Dendritic cell treated with granulocyte-macrophage colony-stimulating factor and Interleukin-4, amounts not matched to agents 40 ng/mL and 50 ng/mL, for 4 days (primary cell): ENCODE measurements around the gene SCAF8.
"Not testable (repeated sequence)": the region's sequence is repeated elsewhere in the genome, so short reads cannot be mapped to it uniquely, and the experiment has no call there.

Experiments used
- H3K27ac Mint-ChIP-seq: one replicate; pipeline ENCODE4 v1.8.0; 2022; ENCODE audit warnings: mild to moderate bottlenecking, mixed read lengths
- H3K27me3 Mint-ChIP-seq: one replicate; pipeline ENCODE4 v1.8.0; 2022; ENCODE audit warnings: mild to moderate bottlenecking, mixed read lengths
- H3K36me3 Mint-ChIP-seq: one replicate; pipeline ENCODE4 v1.8.0; 2022; ENCODE audit warnings: low read depth, mixed read lengths
- H3K4me1 Mint-ChIP-seq: one replicate; pipeline ENCODE4 v1.8.0; 2022; ENCODE audit warnings: low read depth, mixed read lengths
- H3K4me3 Mint-ChIP-seq: one replicate; pipeline ENCODE4 v1.8.0; 2022; ENCODE audit warnings: mild to moderate bottlenecking, moderate library complexity, mixed read lengths
- H3K9me3 Mint-ChIP-seq: one replicate; pipeline ENCODE4 v1.8.0; 2022; ENCODE audit warnings: mixed read lengths
- intact Hi-C: fragments of 100-400 bp; cut with micrococcal nuclease; formaldehyde crosslinking; loops from one replicate; pipeline ENCODE4 v1.15.0; 2022

Gene SCAF8

GRCh38 chr6:154744029-154744745, 11.0 kb downstream of the SCAF8 start:
- Mint-ChIP-seq H3K36me3 (peaks cover 13% of the 10 kb centered on the region), H3K4me1 (peaks cover 21% of the 10 kb centered on the region)
- not testable (repeated sequence) for H3K4me3 Mint-ChIP-seq, H3K9me3 Mint-ChIP-seq, H3K27ac Mint-ChIP-seq, H3K27me3 Mint-ChIP-seq
- intact Hi-C loops: loop anchor here (5.0 kb wide), 1 partner anchor 33 kb away; no protein-coding TSS in a partner anchor

DNA sequence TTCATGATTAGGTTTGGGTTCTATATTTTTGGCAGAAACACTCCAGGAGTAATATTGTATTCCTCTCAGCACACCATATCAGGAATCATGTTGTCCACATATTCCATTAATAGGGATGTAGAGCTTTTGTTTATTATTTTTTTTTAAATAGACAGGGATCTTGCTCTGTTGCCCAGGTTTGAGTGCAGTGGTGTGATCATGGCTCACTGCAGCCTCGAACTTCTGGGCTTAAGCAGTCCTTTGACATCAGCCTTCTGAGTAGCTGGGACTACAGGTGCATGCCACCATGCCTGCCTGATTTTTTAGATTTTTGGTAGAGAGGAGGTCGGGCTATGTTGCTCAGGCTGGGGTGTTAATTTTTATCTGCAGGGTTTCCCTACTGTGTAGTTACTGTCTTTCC, 12.0 kb downstream of the SCAF8 start:
- Mint-ChIP-seq H3K36me3 (peaks cover 13% of the 10 kb centered on the region), H3K27me3 (no peaks in the 10 kb centered on the region), H3K27ac (no peak overlapping the region), H3K4me1 (peaks cover 27% of the 10 kb centered on the region), H3K9me3 (no peaks in the 10 kb centered on the region), H3K4me3 (no peak overlapping the region)
- intact Hi-C loops: no loop called here

- H3K4me3 Mint-ChIP-seq: no peak overlapping the region
- no peaks in the 10 kb centered on the region for H3K27me3 Mint-ChIP-seq
- peaks cover 7% of the 10 kb centered on the region for H3K36me3 Mint-ChIP-seq
- no peak overlapping the region for H3K27ac Mint-ChIP-seq
- peaks cover 25% of the 10 kb centered on the region for H3K4me1 Mint-ChIP-seq
- intact Hi-C loops: no loop called here
- H3K9me3 Mint-ChIP-seq: no peaks in the 10 kb centered on the region
Observed at GRCh38 chr6:154749341-154749740, 16.1 kb downstream of the SCAF8 start.

GRCh38 chr6:154751011-154751800, 18.0 kb downstream of the SCAF8 start:
- Mint-ChIP-seq H3K27ac (no peak overlapping the region), H3K9me3 (no peaks in the 10 kb centered on the region), H3K36me3 (peaks cover 7% of the 10 kb centered on the region), H3K4me3 (no peak overlapping the region), H3K4me1 (peaks cover 25% of the 10 kb centered on the region), H3K27me3 (no peaks in the 10 kb centered on the region)
- intact Hi-C loops: no loop called here

DNA sequence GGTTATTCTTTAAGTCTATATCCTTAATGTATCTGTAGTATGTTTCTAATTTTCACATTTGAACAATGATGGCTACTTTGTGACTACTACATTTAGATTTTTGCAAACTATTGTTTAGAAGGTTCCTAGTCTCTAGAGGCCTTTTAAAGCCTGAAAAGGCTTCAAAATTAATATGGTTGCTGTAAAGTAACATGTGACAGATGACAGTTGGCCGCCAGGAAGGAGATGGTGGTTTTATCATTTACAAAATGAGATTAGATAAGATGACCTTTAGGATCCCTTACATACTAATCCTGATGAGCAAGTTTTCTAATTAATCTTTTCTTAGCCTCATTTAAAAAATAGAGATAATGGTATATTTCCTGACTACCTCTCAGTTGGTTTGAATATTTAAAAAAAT, 18.8 kb downstream of the SCAF8 start:
- intact Hi-C loops: no loop called here
- Mint-ChIP-seq H3K27ac (no peak overlapping the region), H3K4me1 (peaks cover 25% of the 10 kb centered on the region), H3K4me3 (no peak overlapping the region), H3K36me3 (peaks cover 7% of the 10 kb centered on the region), H3K9me3 (no peaks in the 10 kb centered on the region), H3K27me3 (no peaks in the 10 kb centered on the region)

DNA sequence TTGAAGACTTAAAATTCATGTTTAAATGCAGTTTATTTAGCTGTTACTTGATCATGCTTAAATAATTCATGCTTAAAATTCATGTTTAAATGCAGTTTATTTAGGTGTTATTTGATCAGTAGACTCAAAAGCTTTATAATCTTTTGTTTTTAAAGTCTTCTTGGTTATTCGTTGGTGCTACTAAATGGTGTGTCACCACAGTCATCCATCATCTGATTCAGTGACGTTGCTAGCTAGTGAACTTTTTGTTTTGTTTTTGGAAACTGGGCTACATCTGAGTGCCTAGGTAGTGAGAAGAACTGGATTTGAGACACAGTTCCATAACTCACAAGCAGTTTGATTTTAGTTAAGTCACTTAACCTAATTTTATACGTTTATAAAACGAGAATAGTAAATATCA, 20.9 kb downstream of the SCAF8 start:
- Mint-ChIP-seq H3K4me3 (no peak overlapping the region), H3K36me3 (peaks cover 7% of the 10 kb centered on the region), H3K27ac (no peak overlapping the region), H3K9me3 (no peaks in the 10 kb centered on the region), H3K4me1 (peaks cover 43% of the 10 kb centered on the region), H3K27me3 (no peaks in the 10 kb centered on the region)
- intact Hi-C loops: no loop called here

GRCh38 chr6:154757352-154758050, 24.3 kb downstream of the SCAF8 start:
- Mint-ChIP-seq H3K36me3 (peaks cover 6% of the 10 kb centered on the region), H3K27me3 (no peaks in the 10 kb centered on the region), H3K9me3 (no peaks in the 10 kb centered on the region), H3K4me3 (no peak overlapping the region), H3K4me1 (peaks cover 26% of the 10 kb centered on the region), H3K27ac (peak overlapping the region; percentile 13)
- intact Hi-C loops: no loop called here

DNA sequence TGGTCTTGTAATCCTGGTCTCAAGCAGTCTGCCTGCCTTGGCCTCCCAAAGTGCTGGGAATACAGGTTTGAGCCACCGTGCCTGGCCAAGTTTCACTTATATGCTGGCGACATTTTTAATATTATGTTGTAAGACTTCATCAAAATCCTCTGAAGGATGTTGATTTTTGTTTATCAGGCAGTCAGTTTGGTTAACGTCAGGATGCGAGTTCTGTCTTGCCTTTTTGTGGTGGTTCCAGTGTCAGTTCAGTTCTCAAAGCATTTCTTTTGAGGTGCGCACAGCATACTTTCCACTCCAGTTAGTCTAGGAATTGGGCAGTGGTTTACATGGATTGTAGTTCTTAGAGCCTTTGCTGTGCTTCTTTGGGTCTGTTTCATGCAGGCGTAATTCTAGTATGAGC, 24.9 kb downstream of the SCAF8 start:
- no peaks in the 10 kb centered on the region for H3K27me3 Mint-ChIP-seq
- peaks cover 6% of the 10 kb centered on the region for H3K36me3 Mint-ChIP-seq
- no peaks in the 10 kb centered on the region for H3K9me3 Mint-ChIP-seq
- H3K27ac Mint-ChIP-seq: peak overlapping the region; percentile 13
- no peak overlapping the region for H3K4me3 Mint-ChIP-seq
- intact Hi-C loops: no loop called here
- peaks cover 26% of the 10 kb centered on the region for H3K4me1 Mint-ChIP-seq

- Mint-ChIP-seq H3K4me1 (peaks cover 36% of the 10 kb centered on the region), H3K36me3 (peaks cover 12% of the 10 kb centered on the region), H3K4me3 (no peak overlapping the region), H3K27me3 (no peaks in the 10 kb centered on the region), H3K9me3 (no peaks in the 10 kb centered on the region), H3K27ac (no peak overlapping the region)
- intact Hi-C loops: no loop called here
Observed at GRCh38 chr6:154763650-154764049, 30.4 kb downstream of the SCAF8 start.

- Mint-ChIP-seq H3K36me3 (peaks cover 15% of the 10 kb centered on the region), H3K27ac (no peak overlapping the region), H3K4me3 (no peak overlapping the region)
Observed at GRCh38 chr6:154765273-154765672, 32.1 kb downstream of the SCAF8 start.

DNA sequence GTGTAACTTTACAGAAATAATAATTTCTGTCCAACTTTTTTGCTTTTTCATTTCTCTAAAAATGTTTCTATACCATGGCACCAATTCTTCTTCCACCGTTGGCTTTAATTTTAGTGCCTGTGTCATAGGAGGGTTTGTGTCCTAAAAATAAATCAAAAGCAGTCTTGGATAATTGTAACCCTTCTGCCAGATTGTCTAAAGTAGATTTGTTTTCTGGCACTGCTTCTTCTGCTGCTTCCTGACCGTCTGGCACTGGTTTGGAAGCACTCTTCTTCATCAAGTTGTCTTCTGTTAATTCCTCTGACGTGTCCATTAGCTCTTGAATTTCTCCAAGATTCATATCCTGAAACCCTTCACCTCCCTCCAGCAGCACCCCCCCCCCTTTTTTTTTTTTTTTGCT, 33.1 kb downstream of the SCAF8 start:
- Mint-ChIP-seq H3K36me3 (peaks cover 13% of the 10 kb centered on the region), H3K27ac (no peak overlapping the region), H3K4me3 (no peak overlapping the region), H3K9me3 (no peaks in the 10 kb centered on the region), H3K4me1 (peaks cover 42% of the 10 kb centered on the region), H3K27me3 (no peaks in the 10 kb centered on the region)
- intact Hi-C loops: no loop called here

More at GRCh38 chr6:154765273-154765672, 32.1 kb downstream of the SCAF8 start:
- Mint-ChIP-seq H3K9me3 (no peaks in the 10 kb centered on the region), H3K27me3 (no peaks in the 10 kb centered on the region), H3K4me1 (peaks cover 32% of the 10 kb centered on the region)
- intact Hi-C loops: no loop called here

DNA sequence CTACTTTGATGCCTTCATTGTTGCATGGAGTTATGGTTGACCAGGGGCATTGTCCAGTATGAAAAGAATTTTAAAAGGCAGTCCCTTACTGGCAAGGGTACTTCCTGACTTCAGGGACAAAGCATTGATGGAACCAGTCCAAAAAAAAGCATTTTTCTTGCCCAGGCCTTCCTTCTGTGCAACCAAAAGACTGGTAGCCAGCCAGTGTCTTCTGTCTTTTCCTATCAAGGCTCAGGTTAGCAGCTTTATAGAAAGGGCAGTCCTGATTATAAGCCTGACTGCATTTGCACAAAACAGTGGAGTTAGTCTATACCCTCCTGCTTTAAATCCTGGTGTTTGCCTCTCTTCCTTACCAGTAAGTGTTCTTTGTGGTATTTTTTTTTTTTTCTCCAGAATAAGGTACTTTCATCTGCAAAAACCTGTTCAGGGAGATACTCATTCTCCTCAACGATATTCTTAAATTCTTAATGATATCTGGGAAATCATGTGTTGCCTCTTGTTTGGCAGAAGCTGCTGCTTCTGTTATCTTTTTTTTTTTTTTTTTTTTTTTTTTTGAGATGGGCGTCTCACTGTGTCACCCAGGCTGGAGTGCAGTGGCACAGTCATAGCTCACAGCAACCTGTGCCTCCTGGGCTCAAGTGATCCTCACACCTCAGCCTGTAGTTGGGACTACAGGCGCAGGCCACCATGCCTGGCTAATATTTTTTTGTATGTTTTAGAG, 33.9 kb downstream of the SCAF8 start:
- H3K27ac Mint-ChIP-seq: no peak overlapping the region
- H3K27me3 Mint-ChIP-seq: no peaks in the 10 kb centered on the region
- peaks cover 50% of the 10 kb centered on the region for H3K4me1 Mint-ChIP-seq
- no peak overlapping the region for H3K4me3 Mint-ChIP-seq
- peaks cover 13% of the 10 kb centered on the region for H3K36me3 Mint-ChIP-seq
- intact Hi-C loops: no loop called here
- H3K9me3 Mint-ChIP-seq: no peaks in the 10 kb centered on the region

GRCh38 chr6:154768280-154768679, 35.1 kb downstream of the SCAF8 start:
- Mint-ChIP-seq H3K27me3 (no peaks in the 10 kb centered on the region), H3K4me1 (peaks cover 50% of the 10 kb centered on the region), H3K36me3 (peaks cover 11% of the 10 kb centered on the region), H3K4me3 (no peak overlapping the region), H3K9me3 (no peaks in the 10 kb centered on the region), H3K27ac (no peak overlapping the region)
- intact Hi-C loops: no loop called here
